HG03135 (cell line): Measurements from ENCODE around the gene KIRREL3.

Experiments used
- ATAC-seq: cut with Tn5 transposase; IDR thresholded peaks from one replicate; pipeline ENCODE4 v1.9.1; 2021; ENCODE audit warnings: mild to moderate bottlenecking, moderate library complexity; ENCODE audit not compliant: unreplicated experiment

KIRREL3 gene

DNA sequence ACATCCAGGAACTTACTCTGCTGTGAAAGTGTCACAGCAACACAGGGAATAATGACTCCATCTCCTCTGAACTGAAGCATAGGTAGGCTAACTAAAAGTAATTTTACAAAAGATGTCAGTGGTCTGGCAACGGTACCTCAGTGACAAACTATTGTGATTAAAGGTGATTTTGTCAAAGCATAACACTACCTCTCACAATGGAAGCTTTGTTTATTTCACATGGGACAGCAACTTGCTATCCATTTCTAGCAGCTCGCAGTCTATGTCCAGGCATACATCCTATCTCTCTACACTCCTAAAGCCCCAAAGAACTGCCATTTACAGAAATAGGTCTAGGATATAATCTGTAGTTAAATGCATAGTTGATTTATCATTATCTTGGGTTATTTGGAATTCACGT is 163.0 kb downstream of the KIRREL3 start:
- no peak for ATAC-seq

- ATAC-seq = no peak
Observed at GRCh38 chr11:126834573-126834972, 166.0 kb downstream of the KIRREL3 start.

- no peak for ATAC-seq
Observed at GRCh38 chr11:126834149-126834548, 166.4 kb downstream of the KIRREL3 start.

DNA sequence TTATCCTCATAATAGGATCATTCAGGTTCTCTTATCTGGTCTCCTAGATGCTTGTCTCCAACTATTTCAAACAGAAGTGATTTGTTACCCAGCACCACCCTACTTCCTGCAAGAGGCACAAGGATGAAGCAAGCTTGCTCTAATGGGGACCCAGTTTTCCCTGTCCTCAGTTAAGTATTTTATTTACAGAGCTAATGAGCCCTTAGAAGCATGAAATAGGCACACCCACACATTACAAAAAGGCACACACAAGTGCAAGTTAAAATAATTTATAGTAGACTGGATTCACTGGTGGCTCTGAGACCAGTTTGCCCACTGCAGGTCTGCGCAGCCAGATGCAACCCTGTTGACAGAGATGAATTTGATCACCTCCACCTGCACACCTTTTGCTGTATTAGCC is 167.5 kb downstream of the KIRREL3 start:
- no peak for ATAC-seq

- no peak for ATAC-seq
Observed at GRCh38 chr11:126832387-126832786, 168.2 kb downstream of the KIRREL3 start.

DNA sequence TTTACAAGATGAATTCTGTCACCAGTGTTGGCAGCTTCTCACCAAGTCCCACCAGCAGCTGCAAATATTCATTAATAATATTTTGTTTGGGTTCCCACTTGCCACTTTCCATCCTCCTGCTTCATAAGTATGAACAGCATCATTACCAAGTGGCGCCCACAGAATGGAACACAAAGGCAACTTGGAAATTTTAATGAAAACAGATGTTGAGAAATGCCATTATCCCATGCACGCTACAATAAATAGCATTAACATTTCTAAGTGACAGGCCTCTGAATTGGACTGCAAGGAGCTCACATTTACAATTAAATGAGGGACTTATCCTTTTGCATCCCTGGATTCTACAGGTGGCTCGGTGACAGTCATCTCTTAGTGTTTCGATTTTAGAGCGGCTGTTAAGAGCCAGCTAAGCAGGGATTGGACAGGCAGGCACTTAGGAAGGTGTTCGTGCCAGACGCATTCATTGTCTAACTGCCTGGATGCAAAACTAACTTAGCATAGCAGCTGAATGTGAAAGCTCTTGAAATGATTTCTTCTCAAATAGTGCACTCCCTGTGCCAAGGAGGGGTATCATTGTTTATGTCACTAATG is 170.3 kb downstream of the KIRREL3 start:
- ATAC-seq = no peak

DNA sequence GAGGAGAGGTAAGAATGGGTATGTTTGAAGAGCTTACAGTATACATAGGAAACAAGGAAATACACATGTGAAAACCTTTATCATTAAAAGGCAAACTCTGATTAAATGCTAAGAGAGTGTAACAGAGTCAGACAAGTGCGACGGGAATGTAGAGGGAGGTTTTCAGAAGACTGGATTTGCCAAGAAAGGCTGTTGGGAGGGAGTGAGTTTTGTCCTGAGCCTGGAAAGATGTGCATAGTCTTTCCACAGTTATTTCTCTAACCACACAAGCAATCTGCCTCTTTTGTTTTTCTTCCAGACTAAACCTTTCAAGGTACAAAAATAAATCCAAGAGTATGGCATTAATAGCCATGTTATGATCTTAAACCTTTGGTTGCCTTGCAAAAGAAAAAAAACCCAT is 170.9 kb downstream of the KIRREL3 start:
- no peak for ATAC-seq

GRCh38 chr11:126824035-126824607 is 176.4 kb downstream of the KIRREL3 start:
- ATAC-seq = no peak

- no peak for ATAC-seq
Observed at GRCh38 chr11:126823274-126823673, 177.3 kb downstream of the KIRREL3 start.

DNA sequence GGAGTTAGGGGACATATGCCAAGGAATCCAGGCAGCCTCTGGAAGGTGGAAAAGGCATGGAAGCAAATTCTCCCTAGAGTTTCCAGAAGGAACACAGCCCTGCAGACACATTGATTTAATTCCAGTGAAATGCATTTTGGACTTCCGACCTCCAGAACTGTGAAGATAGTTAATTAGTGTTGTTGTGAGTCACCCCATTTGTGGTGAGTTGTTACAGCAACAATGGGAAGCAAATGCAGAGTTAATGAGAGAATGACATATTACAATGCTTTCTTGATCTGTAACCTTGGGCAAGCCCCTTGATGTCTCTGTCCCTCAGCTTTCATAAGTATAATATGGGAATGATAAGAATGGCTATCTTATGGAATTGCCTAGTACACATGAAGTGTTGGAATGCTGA is 178.7 kb downstream of the KIRREL3 start:
- no peak for ATAC-seq

DNA sequence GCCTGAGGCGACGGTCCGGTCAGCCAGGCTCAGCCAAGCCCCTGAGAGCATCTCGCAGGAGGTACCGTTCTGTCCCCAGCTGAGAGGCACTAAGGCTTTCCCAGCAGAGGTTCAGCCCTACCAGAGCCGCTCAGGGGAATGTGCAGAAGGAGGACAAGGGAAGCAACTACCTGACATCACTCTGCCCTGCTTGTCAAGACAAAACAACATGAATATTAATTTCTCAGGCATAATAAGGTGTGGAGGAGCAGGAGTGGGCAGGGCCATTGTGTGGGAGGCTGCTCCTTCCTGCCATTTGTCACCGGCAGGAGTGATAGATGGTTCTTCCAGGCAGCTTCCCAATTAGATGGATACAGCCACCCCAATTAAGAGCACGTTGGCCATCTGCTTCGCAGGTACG is 181.4 kb downstream of the KIRREL3 start:
- no peak for ATAC-seq

DNA sequence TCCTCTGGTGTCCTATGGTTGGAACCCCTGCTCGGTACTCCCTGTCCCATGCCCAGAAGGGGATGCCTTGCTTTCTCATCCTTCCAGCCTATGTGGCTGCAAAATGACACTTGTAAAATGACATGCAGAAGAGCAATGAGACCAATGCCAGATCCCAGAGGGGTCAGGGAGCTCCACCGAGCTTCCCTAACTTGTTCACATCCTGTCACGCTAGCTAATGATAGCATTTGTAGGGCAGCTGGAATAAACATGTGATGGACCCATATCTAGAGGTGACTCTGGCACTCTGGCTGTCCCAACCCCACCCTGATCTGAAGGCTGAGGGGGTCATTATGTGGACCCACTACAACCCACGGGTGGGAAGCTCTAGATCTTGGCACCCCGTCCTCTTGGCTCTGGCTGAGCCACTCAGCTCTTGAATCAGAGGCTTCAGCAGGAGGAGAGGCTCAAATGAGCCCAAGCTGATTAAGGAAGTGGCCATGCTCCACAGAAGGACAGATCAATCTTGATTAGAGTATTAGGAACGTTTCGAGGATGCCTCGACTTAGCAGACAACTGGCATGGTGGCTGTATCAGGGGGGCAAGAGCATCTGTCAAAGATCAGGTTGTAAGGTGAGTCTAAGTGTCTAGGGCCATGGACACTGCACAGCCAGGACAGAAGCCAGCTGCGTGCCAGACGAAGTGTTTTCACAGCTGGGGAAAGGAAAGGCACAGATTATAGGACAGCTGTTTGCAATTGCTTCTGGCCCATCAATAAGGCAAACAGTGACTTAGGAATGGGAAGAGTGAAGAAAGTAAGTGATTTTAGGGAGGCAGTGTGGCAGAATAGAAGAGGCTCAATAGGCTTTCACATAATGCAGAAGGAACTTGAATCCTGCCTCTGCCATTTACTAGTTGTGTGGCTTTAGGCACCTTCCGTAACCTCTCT is 182.8 kb downstream of the KIRREL3 start:
- ATAC-seq = no peak

- ATAC-seq = no peak
Observed at GRCh38 chr11:126817096-126817495, 183.5 kb downstream of the KIRREL3 start.

GRCh38 chr11:126816645-126817044 is 183.9 kb downstream of the KIRREL3 start:
- no peak for ATAC-seq

DNA sequence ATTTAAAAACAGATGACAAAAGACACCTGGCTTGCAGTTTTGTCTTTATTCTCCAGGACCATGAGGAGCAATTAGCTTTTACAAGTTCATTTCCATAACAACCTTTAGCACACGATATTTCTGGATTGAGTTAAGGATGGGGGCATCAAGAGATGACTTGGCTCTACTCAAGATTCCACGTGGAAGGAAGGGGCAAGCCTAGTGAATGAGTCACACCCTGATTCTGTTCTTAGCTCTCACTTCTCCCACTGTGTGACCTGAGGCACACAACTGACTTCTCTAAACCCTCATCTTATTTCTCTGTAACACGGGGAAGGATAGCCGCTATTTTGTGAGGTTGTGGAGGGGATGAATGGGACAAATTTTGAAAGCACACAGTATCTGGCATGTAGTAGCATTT is 185.5 kb downstream of the KIRREL3 start:
- ATAC-seq = no peak

GRCh38 chr11:126810776-126811175 is 189.8 kb downstream of the KIRREL3 start:
- ATAC-seq = no peak

DNA sequence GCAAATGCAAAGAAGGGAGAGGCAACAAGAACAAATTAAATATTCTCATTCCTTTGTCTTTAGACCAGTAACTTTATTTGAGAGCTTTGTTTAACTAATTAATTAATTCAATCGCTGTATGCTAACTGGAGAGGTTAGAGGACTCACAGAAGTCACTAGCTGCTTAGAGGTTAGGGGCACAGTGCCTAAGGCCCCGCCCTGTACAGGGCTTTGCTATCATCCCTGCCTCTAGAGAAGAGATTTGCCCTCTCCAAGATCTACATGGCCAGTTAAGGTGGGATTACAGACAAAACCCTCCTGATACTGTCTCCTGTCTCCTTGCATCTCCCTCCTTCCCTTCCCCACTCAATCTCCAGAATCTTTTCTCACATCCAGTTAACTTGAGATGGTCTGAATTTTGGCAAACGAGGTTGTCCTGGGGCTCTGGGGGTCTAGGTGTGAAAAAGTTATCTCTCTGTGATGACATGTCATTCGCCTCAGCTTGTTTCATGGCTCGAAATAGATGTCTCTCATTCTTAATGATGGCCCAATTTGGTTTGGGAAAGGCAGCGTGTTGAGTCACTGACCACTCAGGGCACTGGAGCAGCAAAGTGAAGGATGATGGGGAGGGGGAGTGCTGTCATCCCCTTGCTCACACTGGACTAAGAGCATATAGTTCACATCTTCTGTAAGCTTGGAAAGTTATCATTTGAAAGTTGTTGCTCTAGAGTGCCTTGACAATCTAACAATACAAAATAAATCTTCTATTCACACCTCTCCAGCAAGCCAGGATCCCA is 190.9 kb downstream of the KIRREL3 start:
- no peak for ATAC-seq

- no peak for ATAC-seq
Observed at GRCh38 chr11:126808836-126809235, 191.7 kb downstream of the KIRREL3 start.

- ATAC-seq = no peak
Observed at GRCh38 chr11:126808296-126808695, 192.3 kb downstream of the KIRREL3 start.

DNA sequence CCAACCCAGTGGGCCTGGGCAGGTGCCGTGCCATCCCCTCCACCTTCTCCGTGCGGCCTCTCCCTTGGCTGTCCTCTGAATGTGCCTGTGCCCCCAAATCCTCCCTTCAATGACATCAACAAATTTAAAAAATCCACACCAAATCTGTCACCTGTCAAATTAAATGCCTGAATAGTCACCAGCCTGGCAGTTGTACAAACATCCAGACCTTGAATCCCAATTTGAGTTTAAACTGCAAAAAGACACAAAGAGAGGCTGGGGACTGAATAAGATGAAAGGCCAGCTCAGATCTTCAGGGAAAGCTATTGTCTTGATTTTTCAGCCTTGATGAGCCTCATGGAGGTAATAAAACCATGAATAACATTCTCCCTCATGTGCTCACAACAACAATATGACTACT is 194.7 kb downstream of the KIRREL3 start:
- no peak for ATAC-seq

DNA sequence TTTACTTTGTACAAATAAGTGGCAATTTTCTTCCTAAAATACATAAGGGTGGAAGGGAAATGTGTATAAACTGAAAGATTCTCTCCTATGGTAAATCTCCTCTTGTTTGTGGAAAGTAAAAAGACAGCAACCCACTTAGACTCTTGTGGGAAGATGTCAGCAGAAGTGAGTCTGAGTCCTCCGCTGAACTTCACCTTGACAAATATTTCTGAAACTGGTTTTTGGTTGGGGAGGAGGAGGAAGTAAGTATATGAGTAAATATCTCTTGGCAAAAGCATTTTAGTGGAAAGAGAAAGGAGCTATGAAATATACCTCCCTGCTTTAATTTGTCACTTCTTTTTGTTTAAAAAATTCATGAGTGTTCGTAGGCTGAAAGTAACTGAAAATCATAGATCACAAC is 196.2 kb downstream of the KIRREL3 start:
- no peak for ATAC-seq
